HG02588 (cell line): ENCODE measurements around the gene BTBD3.

Experiments used
- ATAC-seq: cut with Tn5 transposase; IDR thresholded peaks from one replicate; pipeline ENCODE4 v1.9.1; 2021; ENCODE audit warnings: mild to moderate bottlenecking, moderate library complexity; ENCODE audit not compliant: unreplicated experiment

BTBD3 gene

GRCh38 chr20:11912659-11913415 lies 4.9 kb upstream of the BTBD3 start:
- no peak for ATAC-seq

- no peak for ATAC-seq
Measured at GRCh38 chr20:11918391-11918845, 725 bp downstream of the BTBD3 start.

GRCh38 chr20:11918981-11919380 lies 1.3 kb downstream of the BTBD3 start:
- ATAC-seq = no peak

- no peak for ATAC-seq
Measured at GRCh38 chr20:11919581-11919980, 1.9 kb downstream of the BTBD3 start.

- no peak for ATAC-seq
Measured at GRCh38 chr20:11920083-11920482, 2.4 kb downstream of the BTBD3 start.

- no peak for ATAC-seq
Measured at GRCh38 chr20:11921321-11921720, 3.6 kb downstream of the BTBD3 start.

- no peak for ATAC-seq
Measured at GRCh38 chr20:11922561-11922960, 4.9 kb downstream of the BTBD3 start.

- ATAC-seq = no peak
Measured at GRCh38 chr20:11924923-11925322, 7.2 kb downstream of the BTBD3 start.

GRCh38 chr20:11926292-11926998 lies 8.8 kb downstream of the BTBD3 start:
- no peak for ATAC-seq

- ATAC-seq = no peak
Measured at GRCh38 chr20:11929947-11930346, 12.3 kb downstream of the BTBD3 start.

- no peak for ATAC-seq
Measured at GRCh38 chr20:11935212-11936154, 17.8 kb downstream of the BTBD3 start.

GRCh38 chr20:11936157-11936556 lies 18.5 kb downstream of the BTBD3 start:
- ATAC-seq = no peak

GRCh38 chr20:11937230-11937629 lies 19.5 kb downstream of the BTBD3 start:
- no peak for ATAC-seq

- no peak for ATAC-seq
Measured at GRCh38 chr20:11941593-11942246, 24.0 kb downstream of the BTBD3 start.

GRCh38 chr20:11943778-11944177 lies 26.1 kb downstream of the BTBD3 start:
- ATAC-seq = no peak

- no peak for ATAC-seq
Measured at GRCh38 chr20:11948806-11949205, 31.1 kb downstream of the BTBD3 start.

GRCh38 chr20:11949711-11950110 lies 32.0 kb downstream of the BTBD3 start:
- no peak for ATAC-seq

- ATAC-seq = no peak
Measured at GRCh38 chr20:11951696-11952095, 34.0 kb downstream of the BTBD3 start.

GRCh38 chr20:11952639-11953038 lies 34.9 kb downstream of the BTBD3 start:
- ATAC-seq = no peak

GRCh38 chr20:11957911-11958310 lies 40.2 kb downstream of the BTBD3 start:
- ATAC-seq = no peak

- no peak for ATAC-seq
Measured at GRCh38 chr20:11958855-11959254, 41.2 kb downstream of the BTBD3 start.
